Right forelimb (tissue), 1 donor: ENCODE measurements around the gene ARID1A.
"Not testable (repeated sequence)": the region's sequence is repeated elsewhere in the genome, so short reads cannot be mapped to it uniquely, and the experiment has no call there.

ENCODE experiments used
- DNase-seq: peaks from one replicate; pipeline ENCODE4 v3.0.0-alpha.2; 2018

ARID1A gene

DNA sequence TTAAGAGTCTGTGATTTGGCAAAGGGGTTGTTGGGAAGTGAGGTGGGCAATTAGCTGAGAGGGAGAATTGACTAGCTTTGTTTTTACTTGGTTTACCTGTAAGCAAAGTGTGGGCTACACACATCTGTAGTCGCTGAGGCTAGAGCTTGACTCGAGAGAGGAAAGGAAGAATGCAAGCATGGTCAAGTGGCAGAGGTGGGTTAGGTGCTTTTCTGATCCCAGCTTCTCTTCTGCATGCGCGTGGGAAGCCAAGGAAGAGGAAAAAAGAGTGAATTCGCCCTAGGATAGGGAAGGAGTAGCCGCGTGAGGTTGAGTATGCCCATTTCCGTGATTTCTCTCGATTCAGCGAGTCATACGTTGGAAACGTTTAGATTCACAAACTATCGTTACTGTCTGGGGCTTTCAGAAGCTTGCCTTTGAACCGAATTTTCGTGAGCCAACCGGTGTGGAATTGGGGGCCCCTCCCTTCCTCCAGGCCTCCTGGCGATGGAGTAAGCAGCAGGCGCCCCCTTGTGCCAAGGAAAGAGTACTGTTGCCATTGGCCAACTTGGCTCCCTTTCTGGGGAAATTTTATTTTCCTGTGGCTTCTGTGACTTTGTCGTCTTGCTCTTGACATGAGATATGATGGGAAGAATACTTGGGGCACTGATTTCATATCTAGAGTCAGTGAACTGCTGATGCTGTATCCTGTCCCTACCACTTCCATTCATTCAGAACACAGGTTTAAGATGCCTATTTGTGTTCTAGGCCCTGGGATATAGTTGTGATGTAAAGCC, 93.2 kb downstream of the ARID1A start:
- peak; percentile 90 for DNase-seq

DNA sequence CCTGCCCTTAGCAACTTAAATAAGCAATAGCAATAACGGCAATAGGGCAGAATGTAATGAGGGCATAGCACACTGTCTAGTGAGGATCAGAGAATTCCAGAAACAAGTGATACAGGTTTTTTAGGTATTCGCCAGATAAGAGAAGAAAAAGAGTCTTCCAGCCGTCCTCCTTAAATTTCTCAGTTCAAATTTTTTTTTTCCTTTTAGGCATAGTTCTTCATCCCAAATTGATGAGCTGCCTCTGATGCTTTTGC, 93.7 kb downstream of the ARID1A start:
- no peak for DNase-seq

DNA sequence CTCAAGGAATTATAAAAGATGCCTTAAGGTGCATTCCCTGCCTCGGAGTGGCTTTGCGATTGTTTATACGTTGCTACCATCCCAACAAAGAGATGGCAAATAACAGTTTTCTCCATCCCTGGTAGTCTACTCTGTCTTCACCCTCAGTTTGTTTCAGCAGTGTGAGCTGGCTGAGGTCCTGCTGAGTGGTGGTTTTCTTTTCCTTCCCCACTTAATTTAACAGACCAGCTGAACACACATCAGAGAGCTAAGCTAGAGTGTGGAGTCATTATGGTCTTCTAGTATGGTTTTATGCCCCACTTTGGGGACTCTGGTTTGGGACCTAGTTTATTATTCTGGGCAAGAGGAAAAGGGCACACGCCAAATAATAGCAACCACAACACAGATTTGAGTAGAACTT, 94.1 kb downstream of the ARID1A start:
- DNase-seq: no peak

DNA sequence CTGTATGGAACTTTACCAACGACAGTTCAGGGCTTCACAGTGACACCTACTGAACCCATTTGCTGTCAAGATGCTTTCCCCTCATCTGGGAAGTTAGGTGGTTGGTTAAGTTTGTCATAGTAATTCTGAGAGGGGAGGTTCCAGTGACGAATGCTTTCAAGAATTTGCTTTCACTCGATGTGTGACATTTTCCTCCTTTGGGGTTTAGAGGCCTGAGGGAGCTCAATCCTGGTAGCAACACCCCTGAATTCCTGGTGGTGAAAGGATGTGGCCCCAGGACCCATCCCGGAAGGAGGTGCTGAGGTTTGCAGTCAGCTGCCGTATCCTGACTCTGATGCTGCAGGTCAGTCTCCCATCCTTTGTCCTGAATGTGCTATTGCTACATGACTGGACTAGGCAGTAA, 94.7 kb downstream of the ARID1A start:
- DNase-seq: no peak

DNA sequence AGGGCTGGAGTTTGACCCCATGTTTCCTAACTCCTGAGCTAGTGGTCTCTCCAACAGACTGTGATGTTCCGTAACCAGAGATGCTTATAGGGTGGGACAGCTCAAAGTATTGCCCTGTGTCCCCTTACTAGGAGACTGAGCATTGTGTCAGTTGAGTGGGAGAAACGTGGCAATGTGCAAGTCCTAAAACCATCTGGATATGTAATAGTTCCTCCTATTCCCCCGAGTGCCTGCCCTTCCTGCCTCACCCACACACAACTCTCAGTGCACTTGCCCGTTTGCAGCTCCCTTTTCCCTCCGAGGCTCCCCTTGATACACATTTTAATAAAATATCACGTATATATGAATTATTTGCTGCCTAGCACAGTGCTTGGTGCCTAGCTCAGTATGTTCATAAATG, 95.3 kb downstream of the ARID1A start:
- DNase-seq: no peak

DNA sequence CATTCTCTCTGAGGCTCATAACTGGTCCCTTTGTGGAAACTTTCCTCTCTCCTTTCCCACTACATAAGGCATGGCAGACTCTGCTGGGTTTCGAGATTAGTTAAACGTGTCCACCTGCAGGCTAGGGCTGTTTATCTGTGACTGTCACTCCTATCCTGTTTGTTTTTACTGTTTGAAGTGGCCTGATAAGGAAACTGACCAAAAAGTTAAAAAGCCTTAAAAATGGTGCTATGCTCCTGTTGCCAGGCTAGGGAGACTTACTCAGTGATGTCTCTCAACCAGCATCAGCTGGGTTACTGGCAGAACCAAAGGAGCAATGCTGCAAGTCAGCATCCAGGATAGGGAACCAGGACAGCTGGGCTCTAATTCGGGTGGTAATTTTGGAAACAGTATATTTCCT, 95.8 kb downstream of the ARID1A start:
- DNase-seq: no peak

DNA sequence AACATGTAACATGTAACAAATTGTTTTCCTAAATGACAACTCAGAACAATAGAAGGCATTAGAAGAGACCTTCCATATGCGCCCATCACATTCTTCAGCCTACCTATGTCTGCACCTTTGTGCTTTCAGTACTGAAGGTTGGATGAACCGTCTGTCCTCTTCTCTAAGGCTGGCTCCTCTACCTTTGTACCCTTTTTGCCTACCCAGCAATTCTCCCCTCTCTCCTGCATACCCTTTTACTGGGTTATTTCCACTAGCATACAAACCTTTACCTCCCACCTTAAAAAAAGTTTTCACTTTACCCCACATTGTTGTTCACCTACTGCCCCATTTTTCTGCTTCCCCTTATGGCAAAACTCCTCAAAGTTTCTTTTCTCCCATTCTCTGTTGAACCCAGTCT, 97.1 kb downstream of the ARID1A start:
- no peak for DNase-seq

DNA sequence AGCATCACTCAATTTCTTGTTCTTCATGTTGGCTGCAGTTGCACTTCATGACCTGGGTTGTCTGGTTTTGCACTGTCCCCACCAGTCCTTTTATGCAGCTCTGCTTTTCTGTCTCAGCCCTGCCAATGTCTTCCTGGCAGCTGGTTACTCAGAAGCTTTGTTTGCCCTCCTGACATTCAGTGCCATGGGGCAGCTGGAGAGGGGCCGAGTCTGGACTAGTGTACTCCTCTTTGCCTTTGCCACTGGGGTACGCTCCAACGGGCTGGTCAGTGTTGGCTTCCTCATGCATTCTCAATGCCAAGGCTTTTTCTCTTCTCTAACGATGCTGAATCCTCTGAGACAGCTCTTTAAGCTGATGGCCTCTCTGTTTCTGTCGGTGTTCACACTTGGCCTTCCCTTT, 98.6 kb downstream of the ARID1A start:
- DNase-seq: no peak

DNA sequence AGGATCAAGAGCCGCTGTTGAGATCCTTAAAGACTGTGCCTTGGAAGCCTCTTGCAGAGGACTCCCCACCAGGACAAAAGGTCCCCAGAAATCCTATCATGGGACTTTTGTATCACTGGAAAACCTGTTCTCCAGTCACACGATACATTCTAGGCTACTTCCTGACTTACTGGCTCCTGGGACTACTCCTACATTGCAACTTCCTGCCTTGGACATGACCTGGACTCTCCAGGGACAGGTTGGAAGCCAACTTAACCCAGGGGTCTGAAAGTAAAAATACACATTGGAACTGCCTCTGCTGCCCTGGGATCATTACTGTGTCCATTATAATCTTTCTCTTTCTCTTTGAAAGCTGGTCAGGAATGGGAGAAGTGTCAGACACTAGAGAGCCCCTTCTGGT, 101.8 kb downstream of the ARID1A start:
- DNase-seq: no peak

DNA sequence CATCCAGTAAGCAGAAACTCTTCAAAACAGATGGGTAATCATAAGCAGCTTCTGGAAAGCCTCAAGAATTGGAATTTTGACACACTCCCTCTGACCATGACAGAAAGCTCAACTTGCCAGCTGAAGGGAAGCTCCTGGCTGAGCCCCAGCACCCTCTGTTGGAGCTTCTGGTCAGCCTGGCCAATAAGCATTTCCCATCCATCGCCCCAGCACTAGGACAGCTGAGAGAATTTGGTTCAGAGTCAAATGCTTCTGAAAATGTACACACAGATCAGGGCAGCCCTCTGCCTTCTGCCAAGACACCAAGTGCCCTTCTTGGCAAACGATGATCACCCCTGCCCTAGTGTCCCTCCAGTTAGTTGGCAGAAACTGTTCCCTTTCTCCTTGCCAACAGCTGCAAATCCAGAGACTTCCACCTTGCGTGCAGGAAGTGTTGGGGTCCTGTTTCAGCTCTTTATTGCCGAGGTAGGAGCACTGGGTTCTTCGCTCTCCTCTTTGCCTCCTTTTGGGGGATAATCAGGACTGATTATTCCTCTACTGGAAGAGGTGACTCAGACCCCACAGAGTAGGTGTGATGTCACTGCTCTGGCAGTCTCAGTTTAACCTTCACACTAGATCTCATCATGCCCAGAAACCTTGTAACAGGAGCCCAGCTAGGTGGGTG, 103.8 kb downstream of the ARID1A start:
- peak; percentile 72 for DNase-seq

DNA sequence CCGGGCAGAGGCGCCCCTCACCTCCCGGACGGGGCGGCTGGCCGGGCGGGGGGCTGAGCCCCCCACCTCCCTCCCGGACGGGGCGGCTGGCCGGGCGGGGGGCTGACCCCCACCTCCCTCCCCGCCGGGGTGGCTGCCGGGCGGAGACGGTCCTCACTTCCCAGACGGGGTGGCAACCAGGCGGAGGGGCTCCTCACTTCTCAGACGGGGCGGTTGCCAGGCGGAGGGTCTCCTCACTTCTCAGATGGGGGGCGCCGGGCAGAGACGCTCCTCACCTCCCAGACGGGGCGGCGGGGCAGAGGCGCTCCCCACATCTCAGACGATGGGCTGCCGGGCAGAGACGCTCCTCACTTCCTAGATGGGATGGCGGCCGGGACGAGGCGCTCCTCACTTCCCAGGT, 108.1 kb downstream of the ARID1A start:
- not testable (repeated sequence) for DNase-seq

DNA sequence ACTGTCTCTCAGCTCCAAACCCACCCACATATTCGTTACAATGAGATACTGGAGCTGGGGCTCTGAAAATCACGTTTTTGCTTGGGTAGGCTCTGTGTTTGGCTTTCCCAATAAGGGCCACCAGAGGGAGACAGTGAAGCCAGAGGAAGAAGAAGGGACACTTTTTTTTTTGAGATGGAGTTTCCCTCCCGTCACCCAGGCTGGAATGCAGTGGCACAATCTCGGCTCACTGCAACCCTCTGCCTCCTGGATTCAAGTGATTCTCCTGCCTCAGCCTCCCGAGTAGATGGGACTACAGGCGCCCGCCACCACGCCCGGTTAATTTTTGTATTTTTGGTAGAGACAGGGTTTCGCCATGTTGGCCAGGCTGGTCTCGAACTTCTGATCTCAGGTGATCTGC, 114.3 kb downstream of the ARID1A start:
- peak; percentile 57 for DNase-seq

DNA sequence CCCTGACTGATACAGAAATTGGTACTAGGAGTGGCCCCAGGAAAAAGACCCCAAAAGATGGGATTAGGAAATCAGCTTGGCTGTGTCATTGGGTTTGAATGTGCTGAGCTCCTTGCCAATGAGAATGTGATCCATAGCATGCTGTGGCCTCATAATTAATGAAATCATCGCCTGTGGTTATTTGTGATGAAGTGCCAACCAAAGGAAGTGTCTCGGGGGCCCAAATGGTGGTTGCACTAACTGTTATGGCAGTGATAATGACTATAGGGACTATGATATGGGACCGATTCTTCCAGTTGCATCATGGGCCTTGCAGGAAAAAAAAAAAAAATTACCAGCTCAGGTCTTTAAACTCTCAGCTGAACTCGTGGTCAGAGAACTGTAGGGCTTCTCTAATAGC, 115.2 kb downstream of the ARID1A start:
- no peak for DNase-seq

DNA sequence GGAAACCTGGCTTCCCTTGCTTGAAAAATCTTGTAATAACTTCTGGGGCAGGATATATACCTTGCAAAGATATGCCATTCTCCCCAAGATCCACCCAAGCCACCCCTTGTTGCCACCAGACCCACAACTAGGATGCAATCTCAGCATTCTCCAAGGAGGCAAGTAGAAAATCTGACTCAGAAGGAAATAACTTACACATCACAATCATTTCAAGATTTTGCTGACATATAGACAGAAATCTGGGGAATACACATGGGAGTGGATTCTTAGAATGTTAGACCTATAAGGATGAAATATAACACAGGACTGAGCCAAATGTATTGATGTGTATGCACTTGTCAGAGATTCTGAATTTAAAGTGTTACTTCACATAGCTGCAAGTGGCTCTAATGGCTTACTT, 115.9 kb downstream of the ARID1A start:
- no peak for DNase-seq

DNA sequence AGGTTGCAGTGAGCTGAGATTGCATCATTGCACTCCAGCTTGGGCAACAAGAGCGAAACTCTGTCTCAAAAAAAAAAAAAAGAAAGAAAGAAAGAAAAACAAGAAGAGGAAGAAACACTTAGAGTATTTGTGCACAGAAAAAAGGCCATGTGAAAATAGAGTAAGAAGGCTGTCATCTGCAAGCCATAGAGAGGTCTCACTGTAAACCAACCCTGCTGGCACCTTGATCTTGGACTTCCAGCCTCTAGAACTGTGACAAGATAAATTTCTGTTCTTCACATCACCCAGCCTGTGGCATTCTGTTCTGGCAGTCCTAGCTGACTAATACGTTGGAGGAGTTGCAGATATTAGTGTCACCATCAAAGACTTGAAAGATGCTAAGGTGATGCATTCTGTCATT, 118.6 kb downstream of the ARID1A start:
- DNase-seq: no peak

DNA sequence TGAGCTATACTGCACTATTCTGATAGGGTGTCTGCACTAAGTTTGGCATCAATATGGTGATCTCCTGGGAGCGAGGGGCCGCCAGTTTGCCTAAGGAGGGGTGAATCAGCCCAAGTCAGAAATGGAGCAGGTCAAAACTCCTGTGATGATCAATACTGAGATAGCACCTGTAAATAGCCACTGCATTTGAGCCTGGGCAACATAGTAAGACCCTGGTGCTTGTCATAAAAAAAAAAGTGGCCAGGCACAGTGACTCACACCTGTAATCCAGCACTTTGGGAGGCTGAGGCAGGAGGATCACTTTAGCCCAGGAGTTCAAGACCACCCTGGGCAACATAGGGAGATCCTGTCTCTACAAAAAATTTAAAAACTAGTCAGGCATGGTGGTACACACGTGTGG, 119.1 kb downstream of the ARID1A start:
- no peak for DNase-seq

DNA sequence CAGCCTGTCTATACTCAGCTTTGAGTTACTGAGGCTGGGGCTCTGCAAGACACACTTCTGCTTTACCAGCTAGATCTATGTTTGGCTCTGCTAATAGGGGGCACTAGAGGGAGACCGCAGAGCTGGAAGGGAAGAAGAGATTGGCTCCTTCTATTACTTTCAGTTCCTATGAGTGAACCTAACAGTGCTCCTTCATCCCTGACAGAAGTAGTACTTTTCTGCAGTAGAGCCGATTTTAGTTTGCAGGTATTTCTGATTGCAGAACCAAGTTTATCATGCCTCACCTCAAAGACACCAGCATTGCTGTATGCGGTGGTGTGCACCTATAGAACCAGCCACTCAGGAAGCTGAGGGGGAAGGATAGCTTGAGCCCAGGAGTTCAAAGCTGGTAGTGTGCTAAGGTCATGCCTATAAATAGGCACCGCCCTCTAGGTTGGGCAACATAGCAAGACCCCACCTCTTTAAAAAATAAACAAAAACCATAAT, 125.0 kb downstream of the ARID1A start:
- no peak for DNase-seq

DNA sequence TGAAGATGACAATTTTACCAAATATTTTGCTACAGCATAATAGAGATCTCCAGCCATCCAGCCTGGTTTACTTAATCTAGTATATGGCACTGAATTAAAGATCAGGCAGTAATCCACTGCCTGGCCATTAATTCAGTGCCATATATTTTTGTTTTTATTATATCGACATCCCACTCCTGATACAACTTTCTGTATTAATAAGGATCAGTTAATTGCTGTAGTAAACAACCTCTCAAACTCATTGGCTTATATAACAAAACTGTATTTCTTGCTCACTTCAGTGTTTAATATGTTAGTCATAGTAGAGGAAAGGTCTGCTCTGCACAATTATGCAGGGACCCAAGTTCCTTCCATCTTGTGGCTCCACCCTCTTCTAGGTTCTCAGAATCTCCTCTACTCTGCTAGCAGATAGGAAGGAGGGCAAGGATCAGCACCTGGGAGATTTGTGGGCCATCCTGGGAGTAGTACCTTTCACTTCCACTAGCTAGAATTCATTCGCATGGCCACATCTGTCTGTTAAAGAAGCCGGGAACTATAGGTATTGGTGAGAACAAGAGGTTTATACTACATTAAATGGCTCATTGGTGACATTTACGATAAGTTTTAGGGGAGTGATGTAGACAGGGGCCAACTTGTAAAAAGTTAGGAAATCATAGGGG, 127.1 kb downstream of the ARID1A start:
- no peak for DNase-seq

DNA sequence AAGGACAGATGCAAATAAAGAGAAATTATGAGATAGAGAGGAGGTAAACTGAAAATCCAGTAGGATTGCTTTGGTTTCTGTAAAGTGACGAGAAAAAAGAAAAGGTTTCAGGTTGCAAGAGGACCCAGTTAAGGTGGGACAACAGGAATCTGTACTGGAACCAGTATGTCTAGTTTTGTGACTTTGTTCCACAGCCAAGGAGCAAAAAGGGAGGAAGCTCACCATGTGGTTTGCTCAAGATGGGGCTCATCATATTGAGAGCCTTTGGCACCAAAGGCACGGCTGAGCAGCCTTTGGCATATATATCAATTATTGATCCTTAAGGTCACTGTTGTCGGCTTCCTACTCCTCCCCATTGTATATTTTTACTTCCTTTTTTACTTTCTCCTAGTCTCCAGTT, 128.9 kb downstream of the ARID1A start:
- DNase-seq: no peak

DNA sequence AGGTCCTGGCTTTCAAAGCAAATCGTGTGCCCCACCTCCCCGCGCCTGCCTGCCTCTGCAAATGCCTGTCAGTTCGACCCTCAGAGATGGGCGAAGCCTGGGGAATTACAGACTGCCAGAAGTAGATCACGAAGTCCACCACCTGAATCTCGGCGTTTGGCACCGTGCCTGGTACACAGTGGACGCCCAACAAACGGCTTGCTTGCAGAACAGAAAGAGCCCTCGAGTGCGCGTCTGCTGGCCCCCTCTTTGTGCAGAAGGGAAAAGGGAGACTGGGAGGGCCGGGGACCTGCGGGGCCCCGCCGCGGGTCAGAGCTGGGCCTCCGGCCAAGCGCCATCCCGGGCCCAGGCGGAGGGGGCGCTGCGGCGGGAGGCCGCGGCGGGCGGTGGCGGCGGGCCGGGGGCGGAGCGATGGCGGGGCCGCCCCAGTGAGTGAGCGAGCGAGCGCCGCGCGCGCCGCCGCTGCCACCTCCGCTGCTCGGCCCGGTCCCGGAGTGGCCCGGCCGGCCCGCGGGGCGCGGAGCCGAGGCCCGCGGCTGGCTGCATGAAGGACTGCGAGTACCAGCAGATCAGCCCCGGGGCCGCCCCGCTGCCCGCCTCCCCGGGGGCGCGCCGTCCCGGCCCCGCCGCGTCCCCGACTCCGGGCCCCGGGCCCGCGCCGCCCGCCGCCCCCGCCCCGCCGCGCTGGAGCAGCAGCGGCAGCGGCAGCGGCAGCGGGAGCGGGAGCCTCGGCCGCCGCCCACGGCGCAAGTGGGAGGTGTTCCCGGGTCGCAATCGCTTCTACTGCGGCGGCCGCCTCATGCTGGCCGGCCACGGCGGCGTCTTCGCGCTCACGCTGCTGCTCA, 130.7 kb downstream of the ARID1A start, which contains the start of gene ZDHHC18:
Gene ZDHHC18 (plus strand): TSS at position 428 of the 845 bp plus-strand sequence. CDS start 117 bp downstream, at position 545.
- DNase-seq: peak; percentile 84

DNA sequence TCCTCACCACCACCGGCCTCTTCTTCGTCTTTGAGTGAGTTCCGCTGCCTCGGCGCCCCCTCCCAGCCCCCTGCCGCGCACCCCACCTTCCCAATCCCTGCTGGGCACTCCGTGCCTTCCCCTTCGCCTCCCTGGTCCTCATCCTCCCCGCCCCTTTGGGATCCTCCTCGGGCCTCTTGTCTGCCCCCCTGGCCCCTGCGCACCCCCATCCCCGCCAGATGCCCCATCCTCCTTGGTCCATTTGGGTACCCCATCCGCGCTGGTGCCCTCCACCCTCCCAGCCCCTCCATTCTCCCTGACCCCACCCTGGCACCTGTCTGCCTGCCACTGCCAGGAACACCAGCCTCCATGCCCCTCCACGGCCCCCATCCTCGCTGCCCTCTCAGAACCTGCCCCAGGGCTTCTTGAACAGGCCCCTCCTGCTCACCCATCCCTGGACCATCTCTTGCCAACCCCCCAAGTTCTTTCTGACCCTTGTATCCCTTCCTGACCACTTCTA, 131.3 kb downstream of the ARID1A start:
- no peak for DNase-seq

DNA sequence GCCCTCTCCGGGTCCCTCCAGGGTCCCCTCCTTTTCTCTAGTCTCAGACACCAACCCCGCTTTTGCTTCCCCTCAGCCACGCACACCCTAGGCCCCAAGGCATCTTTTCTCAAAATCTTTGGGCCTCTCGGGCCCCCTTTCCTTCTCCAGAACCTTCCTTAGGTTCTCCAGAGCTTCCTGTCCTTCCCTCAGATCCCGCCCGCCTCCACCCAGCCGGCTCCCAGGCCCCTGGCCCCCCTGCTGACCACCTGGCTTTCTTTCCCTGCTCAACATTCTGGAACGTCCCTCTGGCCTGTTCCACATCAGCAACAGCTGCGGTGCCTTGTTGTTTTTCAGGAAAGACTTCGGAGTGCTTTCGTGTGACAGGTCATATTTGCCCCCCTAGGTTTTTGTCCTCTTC, 131.8 kb downstream of the ARID1A start:
- peak; percentile 55 for DNase-seq

DNA sequence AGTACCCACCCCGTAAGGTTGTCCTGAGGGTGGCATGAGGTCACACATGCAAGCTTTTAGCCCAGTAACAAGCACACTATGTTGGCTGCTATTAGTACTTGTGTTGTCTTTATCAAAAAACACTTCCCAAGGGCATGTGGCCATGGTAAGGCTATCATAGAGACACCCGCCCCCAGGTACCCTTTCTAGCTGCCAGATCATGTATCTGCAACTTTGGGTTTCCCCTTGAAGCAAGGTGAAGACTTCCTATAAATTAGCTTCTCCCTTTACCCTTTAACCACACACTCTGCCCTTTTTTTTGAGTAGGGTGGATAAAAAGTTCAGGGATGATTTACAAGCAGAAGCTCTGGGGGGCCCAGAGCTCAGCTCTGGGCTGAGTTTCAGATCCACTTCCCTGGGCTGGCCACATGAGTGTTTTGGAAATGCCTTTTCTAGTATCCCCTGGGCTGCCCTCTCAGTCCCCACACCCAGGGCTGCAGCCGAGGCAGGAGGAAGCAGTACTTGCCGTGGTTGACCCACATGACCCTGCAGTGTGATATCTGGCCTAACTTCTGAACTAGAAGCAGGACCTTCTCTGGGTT, 132.7 kb downstream of the ARID1A start:
- DNase-seq: no peak
